Heart left ventricle (tissue), 16 donors: ENCODE data around the gene MGST2. TPM values are rescaled to one million over a fixed set of nuclear protein-coding genes. Genes with fewer than 3 reads are reported as not detected.

Source experiments
- ATAC-seq, 4 donors: fragments of 200-7000 bp; cut with Tn5 transposase; one replicate each; pipeline ENCODE4 v1.9.1; 2020 to 2022; ENCODE audit warnings: moderate library complexity in 4 of 4, mild to moderate bottlenecking in 3 of 4, moderate number of reproducible peaks in 1 of 4
- DNase-seq, 5 donors: peaks; one replicate each; pipeline ENCODE4 v3.0.0-alpha.2; 2020
- H3K27ac ChIP-seq, 12 donors: fragments of 200-600 bp; sonication (generic) in 4 of 12; one replicate each; pipeline versions ENCODE4 v1.5.0 to v1.8.0; 2016 to 2022; ENCODE audit warnings: mild to moderate bottlenecking in 2 of 12
- H3K27me3 ChIP-seq, 9 donors: fragments of 200-600 bp; sonication (generic) in 2 of 9; one replicate each; pipeline versions ENCODE4 v1.5.1 to v1.8.0; 2016 to 2022; ENCODE audit warnings: mild to moderate bottlenecking in 3 of 9
- H3K36me3 ChIP-seq, 9 donors: fragments of 200-600 bp; sonication (generic) in 2 of 9; one replicate each; pipeline versions ENCODE4 v1.5.0 to v1.8.0; 2018 to 2022; ENCODE audit warnings: mild to moderate bottlenecking in 2 of 9
- H3K4me1 ChIP-seq, 12 donors: fragments of 200-600 bp; sonication (generic) in 4 of 12; one replicate each; pipeline versions ENCODE4 v1.5.0 to v1.8.0; 2016 to 2022; ENCODE audit warnings: mild to moderate bottlenecking in 3 of 12
- H3K4me3 ChIP-seq, 12 donors: fragments of 200-600 bp; sonication (generic) in 4 of 12; one replicate each; pipeline versions ENCODE4 v1.5.0 to v1.8.0; 2017 to 2022; ENCODE audit warnings: mild to moderate bottlenecking in 9 of 12, moderate library complexity in 4 of 12
- H3K9me3 ChIP-seq, 12 donors: fragments of 200-600 bp; sonication (generic) in 4 of 12; one replicate each; pipeline versions ENCODE4 v1.5.0 to v1.8.0; 2016 to 2022; ENCODE audit warnings: mild to moderate bottlenecking in 1 of 12
- POLR2A ChIP-seq, 2 donors: fragments of 450-650 bp; IDR thresholded peaks; one replicate each; pipeline ENCODE4 v1.6.1; 2017; ENCODE audit warnings: antibody characterized with exemption in 2 of 2, mild to moderate bottlenecking in 2 of 2, moderate library complexity in 2 of 2
- WGBS, 4 donors: extraction: QIAGEN DNeasy Blood & Tissue Kit in 2 of 4; methylation state at CpG; one replicate each; pipeline versions ENCODE4 v1.1.5 to v1.1.7; 2013 to 2018; 5-methylcytosine and 5-hydroxymethylcytosine counted together
- intact Hi-C, 10 donors: fragments of 100-400 bp; cut with DNase I; formaldehyde crosslinking; loops; one replicate each; pipeline versions ENCODE4 v1.11.1 to v1.14.2; 2022
- polyA plus RNA-seq, 2 donors: library from polyadenylated mRNA; stranded (reverse); fragments of 200-250 nt; gene quantifications; one replicate each; pipeline ENCODE4 v1.2.3, GENCODE V29; 2013
- total RNA-seq, 9 donors: library from RNA; depleted of rRNA in 2 of 9; stranded (reverse); fragments of >200 nt in 2 of 9; fragmentation: NEBNext Ultra II Directional in 3 of 9; extraction: Animal tissue kit (Norgen Biotek cat#: 25700) in 3 of 9; gene quantifications; one replicate each; pipeline versions ENCODE4 v1.1.0 to v1.2.4, GENCODE V29; 2016 to 2023
- TF ChIP-seq, protein P1 (sequence below), 12 donors: fragments of 200-600 bp; sonication (generic) in 4 of 12; IDR thresholded peaks; one replicate each; pipeline versions ENCODE4 v1.5.0 to v1.8.0; 2018 to 2022; ENCODE audit warnings: antibody characterized with exemption in 12 of 12, mild to moderate bottlenecking in 5 of 12
- donor health status: ischemic (EF 13 %, LVEDD 7.1; RV severe dilation, severe dysfunction).
- donor health status: healthy with polysubstance abuse.
- donor health status: DM: no; HTN: yes; CAD: no.
- donor health status: DM: no; HTN: no; CAD: no.
- donor health status: ischemic (EF 25% LVEDD 6.9; RV normal size, moderate dysfunction).
- donor health status: ischemic (EF 25% LVEDD 5.7; RV mildly dilated, moderate dysfunction).
- donor health status: healthy.
- donor health status: DM: yes; HTN: yes; CAD: no.
- donor health status: ischemic (EF 35%, LVEDD 5.7; RV mildly dilated, moderate dysfunction).
- donor health status: nonischemic (EF 11% LVEDD 7.7; RV severe dilation, severe dysfunction).
- donor health status: DM: yes; HTN: yes; CAD: no.
- donor health status: PGD.
- donor health status: ischemic (EF 29% LVEDD 5.4; RV normal size, mild dysfunction).
- donor health status: nonischemic (EF 23%, LVEDD 6.1; RV moderate dilation, normal function).

MGST2 gene
- total and polyA plus RNA-seq, 11 donors = 86.6 to 209 (median 105) TPM

DNA sequence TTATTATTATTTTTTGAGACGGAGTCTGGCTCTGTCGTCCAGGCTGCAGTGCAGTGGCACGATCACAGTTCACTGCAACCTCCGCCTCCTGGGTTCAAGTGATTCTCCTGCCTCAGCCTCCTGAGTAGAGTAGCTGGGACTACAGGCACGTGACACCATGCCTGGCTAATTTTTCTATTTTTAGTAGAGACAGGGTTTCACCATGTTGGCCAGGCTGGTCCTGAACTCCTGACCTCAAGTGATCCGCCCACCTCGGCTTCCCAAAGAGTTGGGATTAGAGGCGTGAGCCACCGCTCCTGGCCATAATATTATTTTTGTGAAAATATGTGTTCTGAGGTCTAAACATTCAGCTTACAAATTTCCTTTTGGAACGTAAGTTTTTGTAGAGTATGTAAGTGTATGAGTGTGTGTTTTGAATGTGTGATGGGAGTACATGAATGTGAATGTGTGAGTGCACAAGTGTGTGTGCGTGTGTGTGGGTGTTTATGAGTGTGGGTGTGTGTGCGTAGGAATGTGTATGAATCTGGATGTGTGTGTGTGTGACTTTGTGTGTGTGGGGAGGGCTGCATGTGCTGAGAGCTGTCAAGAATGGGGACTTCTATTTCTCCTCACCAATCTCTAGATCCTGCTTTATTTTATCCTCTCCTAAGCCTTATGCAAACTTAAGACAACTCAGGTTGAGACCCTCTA lies 5.7 kb upstream of the MGST2 start:
- 87 to 89% (median 89%) methylated on average over 12 of the region's 12 CpGs for WGBS, 4 donors
- Histone ChIP-seq H3K27me3 (no peaks in the 10 kb centered on the region), H3K9me3 (no peaks in the 10 kb centered on the region), H3K36me3 (no peaks in the 10 kb centered on the region), H3K4me3 (no peak overlapping the region), H3K4me1 (peaks cover 0 to 38% (median 13%) of the 10 kb centered on the region in 12 donors), H3K27ac (peak overlapping the region in 3 of 12 donors; percentile 17 to 54 (median 31))
- intact Hi-C loops = loop anchor here in 8 of 10 donors (5.0 to 10.0 kb wide), 6 partner anchors 435 to 665 kb away; partner anchors contain the start of gene MAML3 (in 3 of the 8)
- DNase-seq (no peak), ATAC-seq (no peak)
- TF ChIP-seq POLR2A (IDR thresholded peaks at IDR 0.05) = no peak
- TF ChIP-seq, protein P1, sequence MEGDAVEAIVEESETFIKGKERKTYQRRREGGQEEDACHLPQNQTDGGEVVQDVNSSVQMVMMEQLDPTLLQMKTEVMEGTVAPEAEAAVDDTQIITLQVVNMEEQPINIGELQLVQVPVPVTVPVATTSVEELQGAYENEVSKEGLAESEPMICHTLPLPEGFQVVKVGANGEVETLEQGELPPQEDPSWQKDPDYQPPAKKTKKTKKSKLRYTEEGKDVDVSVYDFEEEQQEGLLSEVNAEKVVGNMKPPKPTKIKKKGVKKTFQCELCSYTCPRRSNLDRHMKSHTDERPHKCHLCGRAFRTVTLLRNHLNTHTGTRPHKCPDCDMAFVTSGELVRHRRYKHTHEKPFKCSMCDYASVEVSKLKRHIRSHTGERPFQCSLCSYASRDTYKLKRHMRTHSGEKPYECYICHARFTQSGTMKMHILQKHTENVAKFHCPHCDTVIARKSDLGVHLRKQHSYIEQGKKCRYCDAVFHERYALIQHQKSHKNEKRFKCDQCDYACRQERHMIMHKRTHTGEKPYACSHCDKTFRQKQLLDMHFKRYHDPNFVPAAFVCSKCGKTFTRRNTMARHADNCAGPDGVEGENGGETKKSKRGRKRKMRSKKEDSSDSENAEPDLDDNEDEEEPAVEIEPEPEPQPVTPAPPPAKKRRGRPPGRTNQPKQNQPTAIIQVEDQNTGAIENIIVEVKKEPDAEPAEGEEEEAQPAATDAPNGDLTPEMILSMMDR (IDR thresholded peaks at IDR 0.05) = no peak

DNA sequence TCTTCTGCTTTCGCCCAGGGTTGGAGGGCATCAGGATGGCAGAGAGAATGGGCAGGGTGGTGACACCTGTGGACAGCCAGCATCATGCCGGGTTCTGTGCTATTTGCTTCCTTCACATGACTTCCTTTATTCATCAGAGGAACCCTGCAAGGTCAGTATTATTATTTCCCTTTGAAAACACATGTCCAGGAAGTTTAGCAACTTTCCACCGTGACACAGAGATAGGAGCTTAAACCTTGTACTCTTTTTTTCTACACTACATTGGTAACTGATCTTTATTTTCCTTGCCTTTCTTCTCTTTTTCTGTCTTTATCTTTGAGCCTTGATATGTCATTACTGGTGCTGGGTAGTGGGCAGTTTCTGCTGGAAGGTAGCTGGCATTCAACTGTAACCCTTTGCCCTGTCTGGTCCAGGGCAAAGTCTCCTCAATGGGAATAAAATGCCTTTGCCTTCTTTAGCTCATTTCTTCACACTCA lies 5.0 kb upstream of the MGST2 start:
- no peak for TF ChIP-seq POLR2A (IDR thresholded peaks at IDR 0.05)
- TF ChIP-seq, protein P1 (IDR thresholded peaks at IDR 0.05) = no peak

DNA sequence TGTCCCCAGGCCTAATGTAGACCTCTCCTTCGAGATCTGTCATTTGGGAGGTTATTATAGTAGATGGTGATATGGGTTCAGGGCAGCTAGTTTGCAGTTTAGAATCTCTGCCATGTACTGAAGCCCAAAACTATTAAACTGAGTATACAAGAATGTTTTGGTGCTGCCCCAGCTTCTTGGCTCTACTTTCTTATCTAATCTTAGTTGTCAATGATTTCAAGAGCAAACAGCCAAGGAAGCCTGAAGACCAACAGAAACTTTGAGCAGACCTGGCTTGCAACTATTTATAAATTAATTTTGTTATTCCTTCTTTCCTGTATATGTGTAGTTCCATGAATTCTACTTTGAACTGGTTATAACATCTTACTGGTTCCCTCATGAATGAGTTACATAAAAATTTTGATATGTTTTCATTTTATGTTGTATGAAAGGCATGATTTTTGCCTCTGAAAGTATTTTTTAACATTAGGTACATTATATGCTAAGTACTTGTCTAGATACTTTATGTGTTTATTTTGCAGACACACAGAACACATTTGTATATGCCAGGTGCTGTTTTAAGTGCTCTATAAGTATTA lies 2.0 kb upstream of the MGST2 start:
- Histone ChIP-seq H3K9me3 (no peaks in the 10 kb centered on the region), H3K4me1 (peaks cover 0 to 59% (median 20%) of the 10 kb centered on the region in 12 donors), H3K27ac (peak overlapping the region in 1 of 12 donors; percentile 10), H3K27me3 (no peaks in the 10 kb centered on the region), H3K36me3 (no peaks in the 10 kb centered on the region), H3K4me3 (no peak overlapping the region)
- intact Hi-C loops = loop anchor here in 4 of 10 donors (10.0 kb wide), 3 partner anchors 431 to 591 kb away; partner anchors contain the start of gene MAML3 (in 1 of the 4)
- 78 to 94% (median 87%) methylated on average over 1 of the region's 1 CpG for WGBS, 4 donors
- no peak for DNase-seq
- TF ChIP-seq, protein P1 (IDR thresholded peaks at IDR 0.05) = no peak
- no peak for TF ChIP-seq POLR2A (IDR thresholded peaks at IDR 0.05)
- no peak for ATAC-seq

More for the DNA sequence above, 5.0 kb upstream of the MGST2 start:
- Histone ChIP-seq H3K4me3 (no peak overlapping the region), H3K27ac (peak overlapping the region in 4 of 12 donors; percentile 10 to 54 (median 28)), H3K4me1 (peaks cover 0 to 45% (median 16%) of the 10 kb centered on the region in 12 donors), H3K27me3 (no peaks in the 10 kb centered on the region), H3K36me3 (no peaks in the 10 kb centered on the region), H3K9me3 (no peaks in the 10 kb centered on the region)
- peak in 2 of 4 donors; percentile 35 to 62 for ATAC-seq
- intact Hi-C loops = loop anchor here in 4 of 10 donors (10.0 kb wide), 3 partner anchors 434 to 594 kb away; partner anchors contain the start of gene MAML3 (in 1 of the 4)
- no peak for DNase-seq
- 48 to 54% (median 52%) methylated on average over 3 of the region's 3 CpGs for WGBS, 4 donors

DNA sequence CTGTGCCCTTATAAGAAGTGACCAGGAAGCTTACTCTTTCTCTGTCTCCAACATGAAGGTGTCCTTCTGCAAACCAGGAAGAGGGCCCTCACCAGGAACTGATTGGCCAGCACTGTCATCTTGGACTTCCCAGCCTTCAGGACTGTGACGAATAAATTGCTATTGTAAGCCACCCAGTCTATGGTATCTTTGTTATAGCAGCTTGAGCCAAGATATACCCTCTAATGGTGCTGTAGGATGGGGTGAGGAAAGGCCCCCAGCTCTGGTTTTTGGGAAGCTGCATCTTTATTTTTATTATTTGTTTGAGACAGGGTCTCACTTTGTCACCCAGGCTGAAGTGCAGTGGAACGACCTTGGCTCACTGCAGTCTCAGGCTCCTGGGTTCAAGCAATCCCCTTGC lies 1.2 kb upstream of the MGST2 start:
- TF ChIP-seq, protein P1 (IDR thresholded peaks at IDR 0.05) = no peak
- TF ChIP-seq POLR2A (IDR thresholded peaks at IDR 0.05) = no peak
- 67 to 95% (median 93%) methylated on average over 2 of the region's 2 CpGs for WGBS, 4 donors
- DNase-seq = no peak
- intact Hi-C loops = loop anchor here in 4 of 10 donors (10.0 kb wide), 3 partner anchors 430 to 590 kb away; partner anchors contain the start of gene MAML3 (in 1 of the 4)
- Histone ChIP-seq H3K27ac (peak overlapping the region in 5 of 12 donors; percentile 83 to 95 (median 89)), H3K4me3 (no peak overlapping the region), H3K36me3 (no peaks in the 10 kb centered on the region), H3K9me3 (no peaks in the 10 kb centered on the region), H3K27me3 (no peaks in the 10 kb centered on the region), H3K4me1 (peaks cover 3 to 64% (median 24%) of the 10 kb centered on the region in 12 donors)
- no peak for ATAC-seq
